Vagina (tissue), 2 donors: ENCODE results near the gene PGM1. TPM values are rescaled to one million over a fixed set of nuclear protein-coding genes. Genes with fewer than 3 reads are reported as not detected.

ENCODE experiments used
- DNase-seq, 2 donors: peaks; one replicate each; pipeline ENCODE4 v3.0.0-alpha.2; 2017; ENCODE audit errors: extremely low spot score in 2 of 2
- H3K27ac ChIP-seq: fragments of 200-600 bp; sonication (generic); one replicate; pipeline ENCODE4 v1.5.1; 2019
- H3K27me3 ChIP-seq: fragments of 200-600 bp; sonication (generic); one replicate; pipeline ENCODE4 v1.5.1; 2019
- H3K36me3 ChIP-seq, 2 donors: fragments of 200-600 bp; sonication (generic); one replicate each; pipeline ENCODE4 v1.5.1; 2017 to 2019
- H3K4me1 ChIP-seq: fragments of 200-600 bp; sonication (generic); one replicate; pipeline ENCODE4 v1.5.1; 2019
- H3K4me3 ChIP-seq, 2 donors: fragments of 200-600 bp; sonication (generic); 1 replicate in 1 of 2; 2 replicates in 1 of 2; pipeline ENCODE4 v1.5.1; 2016 to 2019
- H3K9me3 ChIP-seq: fragments of 200-600 bp; sonication (generic); one replicate; pipeline ENCODE4 v1.5.1; 2019
- CTCF ChIP-seq, 3 experiments: fragments of 450-650 bp in 2 of 3; fragments of 200-600 bp in 1 of 3; sonication (generic) in 1 of 3; IDR thresholded peaks; one replicate each; pipeline ENCODE4 v1.5.1; 2017 to 2019; ENCODE audit warnings: antibody characterized with exemption in 3 of 3, mild to moderate bottlenecking in 2 of 3, moderate library complexity in 2 of 3
- POLR2A ChIP-seq, 2 donors: fragments of 450-650 bp; IDR thresholded peaks; one replicate each; pipeline ENCODE4 v1.6.1; 2017; ENCODE audit warnings: antibody characterized with exemption in 2 of 2, mild to moderate bottlenecking in 2 of 2, moderate library complexity in 2 of 2
- POLR2AphosphoS5 ChIP-seq, 2 donors: sonication (generic); formaldehyde crosslinking; IDR thresholded peaks; one replicate each; pipeline ENCODE4 v1.9.0; 2017; ENCODE audit warnings: antibody characterized with exemption in 2 of 2, mild to moderate bottlenecking in 2 of 2, low read depth in 1 of 2; ENCODE audit not compliant: insufficient read depth in 1 of 2
- intact Hi-C: fragments of 100-400 bp; cut with DNase I; formaldehyde crosslinking; loops from one replicate; pipeline ENCODE4 v1.15.1; 2023
- total RNA-seq: library from RNA; depleted of rRNA; stranded (reverse); fragments of >200 nt; gene quantifications from one replicate; pipeline ENCODE4 v1.2.3, GENCODE V29; 2016

Gene PGM1
- total RNA-seq, 1 donor from 2014 or later = 46.4 TPM

GRCh38 chr1:63686696-63687095, 93.5 kb downstream of the PGM1 start:
- intact Hi-C loops = loop anchor here (10.0 kb wide), 2 partner anchors 458 to 558 kb away; no protein-coding TSS in a partner anchor
- Histone ChIP-seq H3K27ac (no peak overlapping the region), H3K4me3 (no peak overlapping the region), H3K9me3 (no peaks in the 10 kb centered on the region), H3K4me1 (no peaks in the 10 kb centered on the region), H3K36me3 (no peaks in the 10 kb centered on the region), H3K27me3 (no peaks in the 10 kb centered on the region)
- no peak for DNase-seq
- TF ChIP-seq CTCF (IDR thresholded peaks at IDR 0.05) (no peak), POLR2A (IDR thresholded peaks at IDR 0.05) (no peak), POLR2AphosphoS5 (IDR thresholded peaks at IDR 0.05; ENCODE audit: insufficient read depth in 1 of 2, low read depth in 1 of 2) (no peak)

- TF ChIP-seq CTCF (IDR thresholded peaks at IDR 0.05) = no peak
- TF ChIP-seq POLR2A (IDR thresholded peaks at IDR 0.05) = no peak
- TF ChIP-seq POLR2AphosphoS5 (IDR thresholded peaks at IDR 0.05; ENCODE audit: insufficient read depth in 1 of 2, low read depth in 1 of 2) = no peak
- H3K4me1 ChIP-seq = peaks cover 6% of the 10 kb centered on the region
- no peak for DNase-seq
- no peak overlapping the region for H3K4me3 ChIP-seq
- no peak overlapping the region for H3K27ac ChIP-seq
- H3K9me3 ChIP-seq = no peaks in the 10 kb centered on the region
- H3K36me3 ChIP-seq = no peaks in the 10 kb centered on the region
- intact Hi-C loops = loop anchor here (10.0 kb wide), 2 partner anchors 456 to 556 kb away; no protein-coding TSS in a partner anchor
- no peaks in the 10 kb centered on the region for H3K27me3 ChIP-seq
Measured at GRCh38 chr1:63688302-63688890, 95.2 kb downstream of the PGM1 start.

- Histone ChIP-seq H3K36me3 (no peaks in the 10 kb centered on the region), H3K27me3 (no peaks in the 10 kb centered on the region), H3K27ac (peak overlapping the region; percentile 43), H3K9me3 (no peaks in the 10 kb centered on the region), H3K4me3 (no peak overlapping the region), H3K4me1 (peaks cover 6% of the 10 kb centered on the region)
- DNase-seq = no peak
- no peak for TF ChIP-seq POLR2A (IDR thresholded peaks at IDR 0.05)
- TF ChIP-seq POLR2AphosphoS5 (IDR thresholded peaks at IDR 0.05; ENCODE audit: insufficient read depth in 1 of 2, low read depth in 1 of 2) = no peak
- no peak for TF ChIP-seq CTCF (IDR thresholded peaks at IDR 0.05)
- intact Hi-C loops = no loop called here
Measured at GRCh38 chr1:63690966-63691700, 97.9 kb downstream of the PGM1 start.

GRCh38 chr1:63691701-63692425, 98.7 kb downstream of the PGM1 start:
- H3K4me3 ChIP-seq = no peak overlapping the region
- DNase-seq = peak in 1 of 2 donors; percentile 90
- H3K36me3 ChIP-seq = no peaks in the 10 kb centered on the region
- no peaks in the 10 kb centered on the region for H3K9me3 ChIP-seq
- H3K27ac ChIP-seq = peak overlapping the region; percentile 58
- TF ChIP-seq POLR2A (IDR thresholded peaks at IDR 0.05) = no peak
- TF ChIP-seq POLR2AphosphoS5 (IDR thresholded peaks at IDR 0.05; ENCODE audit: insufficient read depth in 1 of 2, low read depth in 1 of 2) = peak in 1 of 2 donors; percentile 95
- TF ChIP-seq CTCF (IDR thresholded peaks at IDR 0.05) = peak; percentile 34 to 67 (median 34)
- intact Hi-C loops = no loop called here
- H3K4me1 ChIP-seq = peaks cover 6% of the 10 kb centered on the region
- no peaks in the 10 kb centered on the region for H3K27me3 ChIP-seq
